Progenitor cell of endocrine pancreas (in vitro differentiated cells): Measurements from ENCODE around the gene CAPN11. TPM values are rescaled to one million over a fixed set of nuclear protein-coding genes. Genes with fewer than 3 reads are reported as not detected.

ENCODE experiments used
- DNase-seq: peaks from one replicate; pipeline ENCODE4 v3.0.0; 2021; ENCODE audit warnings: low spot score; ENCODE audit not compliant: unreplicated experiment
- H3K27ac Mint-ChIP-seq: 2 replicates; pipeline ENCODE4 v1.8.0; 2021; ENCODE audit warnings: mild to moderate bottlenecking, moderate library complexity, mixed read lengths
- H3K27me3 Mint-ChIP-seq: 2 replicates; pipeline ENCODE4 v1.8.0; 2021; ENCODE audit warnings: mixed read lengths
- H3K36me3 Mint-ChIP-seq: 2 replicates; pipeline ENCODE4 v1.8.0; 2022; ENCODE audit warnings: mixed read lengths; ENCODE audit not compliant: insufficient read depth
- H3K4me1 Mint-ChIP-seq: 2 replicates; pipeline ENCODE4 v1.8.0; 2021; ENCODE audit warnings: low read depth, mixed read lengths
- H3K4me3 Mint-ChIP-seq: 2 replicates; pipeline ENCODE4 v1.8.0; 2021; ENCODE audit warnings: low read depth, mild to moderate bottlenecking, moderate library complexity, mixed read lengths
- H3K9me3 Mint-ChIP-seq: 2 replicates; pipeline ENCODE4 v1.8.0; 2021; ENCODE audit warnings: low read depth, mixed read lengths
- CTCF ChIP-seq: fragments of 200-600 bp; sonication (generic); IDR thresholded peaks from one replicate; pipeline ENCODE4 v1.5.0; 2021; ENCODE audit warnings: antibody characterized with exemption, mild to moderate bottlenecking; ENCODE audit not compliant: unreplicated experiment
- total RNA-seq: library from RNA; stranded (reverse); gene quantifications from 2 replicates; pipeline ENCODE4 v1.2.1, GENCODE V29; 2021

Gene CAPN11
- total RNA-seq, 1 donor from 2014 or later = not detected

DNA sequence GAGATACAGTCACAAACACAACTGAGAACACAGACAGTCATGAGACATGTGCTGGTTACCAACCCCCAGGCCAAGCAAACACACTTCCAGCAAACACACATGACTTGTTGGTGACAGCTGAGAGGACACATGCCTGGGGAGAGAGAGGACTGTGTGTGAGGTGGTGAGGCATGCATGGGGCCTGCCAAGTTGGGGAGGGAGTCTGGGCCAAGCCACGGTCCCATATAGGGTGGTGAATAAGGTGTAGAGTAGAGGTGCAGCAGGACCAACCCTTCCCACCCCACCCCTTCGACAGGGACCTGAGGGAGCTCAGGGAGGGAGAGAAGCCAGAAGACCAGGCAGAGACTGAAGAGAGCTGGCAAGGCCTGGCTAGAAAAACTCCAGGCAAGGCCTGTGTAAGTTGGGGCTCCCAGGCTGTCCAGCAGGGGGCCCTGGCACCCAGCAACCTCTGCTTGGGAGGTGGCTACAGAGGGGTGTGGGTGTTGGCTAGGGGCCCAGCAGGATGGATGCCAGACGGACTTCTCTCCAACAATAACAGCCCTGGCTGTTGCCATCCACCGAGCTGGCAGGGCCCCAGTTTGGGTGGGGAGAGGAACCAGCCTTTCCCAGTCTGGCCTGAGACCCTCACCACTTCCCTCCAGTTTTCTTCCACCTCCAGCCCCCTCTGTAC is 62.8 kb downstream of the CAPN11 start:
- Mint-ChIP-seq H3K9me3 (no peaks in the 10 kb centered on the region), H3K4me3 (peak overlapping the region; percentile 59), H3K4me1 (peaks cover 42% of the 10 kb centered on the region), H3K27ac (peak overlapping the region; percentile 88), H3K36me3 (no peaks in the 10 kb centered on the region), H3K27me3 (peaks cover 35% of the 10 kb centered on the region)
- DNase-seq = peak; percentile 59
- TF ChIP-seq CTCF = peak; percentile 73

DNA sequence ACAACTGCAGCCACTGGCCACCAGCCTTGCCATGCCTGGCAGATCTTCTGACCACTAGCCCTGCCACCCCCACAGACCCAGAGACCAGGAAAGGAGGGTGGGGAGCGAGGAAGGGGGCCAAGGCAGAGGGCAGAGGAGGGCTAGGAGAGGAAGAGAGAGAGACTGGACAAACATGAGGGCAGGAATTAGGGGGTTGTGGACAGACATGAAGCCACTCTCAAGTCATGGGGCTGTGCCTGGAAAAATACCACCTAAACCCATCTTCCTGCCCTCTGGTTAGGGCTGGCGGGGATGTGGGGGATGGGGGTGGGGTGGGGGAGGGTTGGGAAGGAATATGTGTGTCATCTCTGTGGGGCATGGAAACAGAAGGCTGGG is 63.3 kb downstream of the CAPN11 start:
- Mint-ChIP-seq H3K4me1 (peaks cover 42% of the 10 kb centered on the region), H3K27ac (no peak overlapping the region), H3K4me3 (no peak overlapping the region), H3K9me3 (no peaks in the 10 kb centered on the region), H3K36me3 (no peaks in the 10 kb centered on the region), H3K27me3 (peaks cover 30% of the 10 kb centered on the region)
- TF ChIP-seq CTCF = no peak
- no peak for DNase-seq

DNA sequence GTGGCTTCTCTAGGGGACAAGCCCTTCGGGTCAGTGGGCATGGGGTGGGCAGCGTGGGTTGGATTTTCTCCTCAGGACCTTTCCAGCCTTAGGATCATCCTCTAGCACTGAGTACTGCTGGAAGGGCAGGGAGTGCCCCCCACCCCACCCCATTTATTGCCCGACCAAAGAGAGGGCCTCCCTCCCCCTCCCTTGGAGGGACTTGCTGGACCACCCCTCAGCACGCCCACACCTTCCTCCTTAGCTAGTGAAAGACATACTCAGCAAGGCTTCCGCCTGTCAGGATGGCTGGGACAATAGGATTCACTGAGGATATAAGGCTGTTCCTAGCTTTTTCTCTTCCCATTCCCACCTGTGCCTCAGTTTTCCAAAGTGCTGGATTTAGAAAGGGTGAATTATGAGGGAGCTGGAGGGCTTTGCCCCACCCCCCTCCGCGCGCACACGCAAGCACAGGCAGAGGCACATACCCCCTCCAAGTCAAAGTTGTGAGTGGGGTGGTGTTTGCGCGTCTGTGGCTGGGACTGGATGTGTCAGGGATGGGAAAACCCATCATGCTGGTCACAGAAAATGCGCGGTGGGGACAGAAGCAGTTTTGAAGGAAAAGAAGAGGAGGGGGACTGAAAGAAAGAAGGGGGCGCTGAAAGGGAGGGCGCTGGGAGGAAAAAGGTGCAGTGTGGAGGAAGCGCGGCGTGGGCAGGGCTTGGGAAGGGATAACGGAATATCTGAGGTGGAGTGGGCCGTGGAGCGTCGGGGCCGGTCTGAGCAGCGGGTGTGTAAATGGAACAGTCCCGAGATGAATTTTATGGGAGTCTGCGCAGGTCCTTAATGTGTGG is 64.1 kb downstream of the CAPN11 start:
- peak overlapping the region; percentile 37 for H3K27ac Mint-ChIP-seq
- H3K4me3 Mint-ChIP-seq = peak overlapping the region; percentile 68
- no peak for TF ChIP-seq CTCF
- no peak for DNase-seq
- H3K9me3 Mint-ChIP-seq = no peaks in the 10 kb centered on the region
- no peaks in the 10 kb centered on the region for H3K36me3 Mint-ChIP-seq
- peaks cover 42% of the 10 kb centered on the region for H3K4me1 Mint-ChIP-seq
- peaks cover 26% of the 10 kb centered on the region for H3K27me3 Mint-ChIP-seq

DNA sequence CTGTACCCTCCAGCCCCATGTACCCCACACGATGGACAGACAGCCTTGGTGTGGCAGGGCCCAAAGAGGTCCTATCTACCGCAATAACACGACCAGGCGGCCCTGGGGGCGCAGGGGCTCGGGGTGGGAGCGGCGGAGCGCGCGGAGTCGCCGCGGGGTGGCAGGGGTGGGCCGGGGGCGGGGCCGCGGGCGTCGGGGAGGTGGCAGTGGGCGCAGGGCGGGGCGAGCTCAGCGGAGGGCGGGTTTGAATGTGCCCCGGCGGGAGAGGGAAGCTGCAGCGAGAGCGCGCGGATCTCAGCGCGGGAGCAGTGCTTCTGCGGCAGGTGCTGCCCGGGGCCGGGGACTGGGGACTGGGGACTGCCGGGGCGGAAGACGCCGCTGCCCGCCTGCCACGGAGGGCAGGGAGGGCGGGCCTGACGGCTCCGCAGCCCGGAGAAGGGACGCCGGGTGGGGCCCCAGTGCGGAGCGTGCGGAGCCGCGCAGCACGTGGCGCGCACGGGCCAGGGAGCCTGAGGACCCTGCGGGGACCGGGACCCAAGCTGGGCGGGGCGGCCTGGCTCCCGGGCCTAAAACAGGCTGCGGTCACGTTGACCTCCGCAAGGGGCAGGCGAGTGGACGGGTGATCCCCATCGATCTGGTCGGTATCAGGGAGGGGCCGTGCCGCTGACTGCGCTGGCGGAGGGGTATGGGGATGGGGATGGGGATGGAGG is 64.9 kb downstream of the CAPN11 start, which contains the start of gene SLC29A1:
SLC29A1 (plus strand) TSS at position 277 of the 710 bp plus-strand sequence. CDS start 3,719 bp downstream, outside the sequence.
- no peaks in the 10 kb centered on the region for H3K9me3 Mint-ChIP-seq
- peak within 1 kb of the TSS; percentile 71 for H3K4me3 Mint-ChIP-seq
- TF ChIP-seq CTCF = peak; percentile 59
- H3K27ac Mint-ChIP-seq = peak within 1 kb of the TSS; percentile 89
- peaks cover 38% of the 10 kb centered on the region for H3K4me1 Mint-ChIP-seq
- peak; percentile 80 for DNase-seq
- no peaks in the 10 kb centered on the region for H3K36me3 Mint-ChIP-seq
- H3K27me3 Mint-ChIP-seq = peaks cover 20% of the 10 kb centered on the region
